Ishikawa (cell line): ENCODE data around the gene TMPRSS11A.

ENCODE experiments used
- CEBPB ChIP-seq: IDR thresholded peaks from 2 replicates; pipeline ENCODE4 v1.6.1; 2012
- CREB1 ChIP-seq: IDR thresholded peaks from 2 replicates; pipeline ENCODE4 v1.6.1; 2012; ENCODE audit warnings: low read depth
- EGR1 ChIP-seq: IDR thresholded peaks from 2 replicates; pipeline ENCODE4 v1.6.1; 2012
- EP300 ChIP-seq: IDR thresholded peaks from 2 replicates; pipeline ENCODE4 v1.6.1; 2012; ENCODE audit warnings: borderline replicate concordance
- FOXM1 ChIP-seq: IDR thresholded peaks from 2 replicates; pipeline ENCODE4 v1.6.1; 2012; ENCODE audit warnings: low read depth, borderline replicate concordance
- MAX ChIP-seq: IDR thresholded peaks from 2 replicates; pipeline ENCODE4 v1.6.1; 2012
- NFIC ChIP-seq: IDR thresholded peaks from 2 replicates; pipeline ENCODE4 v1.6.1; 2012
- RAD21 ChIP-seq: IDR thresholded peaks from 2 replicates; pipeline ENCODE4 v1.6.1; 2012; ENCODE audit warnings: low read depth
- TAF1 ChIP-seq: IDR thresholded peaks from 2 replicates; pipeline ENCODE4 v1.6.1; 2012; ENCODE audit warnings: low read depth, mild to moderate bottlenecking
- TCF12 ChIP-seq: IDR thresholded peaks from 2 replicates; pipeline ENCODE4 v1.6.1; 2012; ENCODE audit warnings: low read depth
- TEAD4 ChIP-seq: IDR thresholded peaks from 2 replicates; pipeline ENCODE4 v1.6.1; 2012
- USF1 ChIP-seq: IDR thresholded peaks from 2 replicates; pipeline ENCODE4 v1.6.1; 2012
- YY1 ChIP-seq: IDR thresholded peaks from 2 replicates; pipeline ENCODE4 v1.6.1; 2012; ENCODE audit warnings: low read depth
- ZBTB7A ChIP-seq: IDR thresholded peaks from 2 replicates; pipeline ENCODE4 v1.6.1; 2012; ENCODE audit warnings: low read depth
- TF ChIP-seq, protein P1 (sequence below): IDR thresholded peaks from 2 replicates; pipeline ENCODE4 v1.6.1; 2012; ENCODE audit warnings: low read depth, mild to moderate bottlenecking

Gene TMPRSS11A

DNA sequence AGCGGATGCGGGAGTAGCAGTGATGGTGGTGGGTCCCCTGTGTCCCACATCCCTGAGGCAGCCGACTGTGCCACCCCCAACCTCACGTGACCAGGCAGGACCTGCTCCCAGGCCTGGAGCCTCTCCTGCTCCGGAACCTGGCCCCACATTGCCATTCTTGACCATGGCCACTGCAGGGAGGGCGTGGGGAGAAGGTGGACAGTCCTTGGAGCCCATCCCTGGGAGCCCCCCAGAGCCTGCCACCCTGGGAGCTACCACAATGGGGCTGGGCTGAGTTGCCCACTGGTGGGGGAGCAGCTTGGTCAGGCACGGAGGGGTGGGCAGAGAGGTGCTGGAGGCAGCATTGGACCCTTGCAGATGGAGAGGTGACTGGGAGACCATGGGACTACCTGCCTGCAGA, 36.8 kb downstream of the TMPRSS11A start:
- TF ChIP-seq, protein P1, sequence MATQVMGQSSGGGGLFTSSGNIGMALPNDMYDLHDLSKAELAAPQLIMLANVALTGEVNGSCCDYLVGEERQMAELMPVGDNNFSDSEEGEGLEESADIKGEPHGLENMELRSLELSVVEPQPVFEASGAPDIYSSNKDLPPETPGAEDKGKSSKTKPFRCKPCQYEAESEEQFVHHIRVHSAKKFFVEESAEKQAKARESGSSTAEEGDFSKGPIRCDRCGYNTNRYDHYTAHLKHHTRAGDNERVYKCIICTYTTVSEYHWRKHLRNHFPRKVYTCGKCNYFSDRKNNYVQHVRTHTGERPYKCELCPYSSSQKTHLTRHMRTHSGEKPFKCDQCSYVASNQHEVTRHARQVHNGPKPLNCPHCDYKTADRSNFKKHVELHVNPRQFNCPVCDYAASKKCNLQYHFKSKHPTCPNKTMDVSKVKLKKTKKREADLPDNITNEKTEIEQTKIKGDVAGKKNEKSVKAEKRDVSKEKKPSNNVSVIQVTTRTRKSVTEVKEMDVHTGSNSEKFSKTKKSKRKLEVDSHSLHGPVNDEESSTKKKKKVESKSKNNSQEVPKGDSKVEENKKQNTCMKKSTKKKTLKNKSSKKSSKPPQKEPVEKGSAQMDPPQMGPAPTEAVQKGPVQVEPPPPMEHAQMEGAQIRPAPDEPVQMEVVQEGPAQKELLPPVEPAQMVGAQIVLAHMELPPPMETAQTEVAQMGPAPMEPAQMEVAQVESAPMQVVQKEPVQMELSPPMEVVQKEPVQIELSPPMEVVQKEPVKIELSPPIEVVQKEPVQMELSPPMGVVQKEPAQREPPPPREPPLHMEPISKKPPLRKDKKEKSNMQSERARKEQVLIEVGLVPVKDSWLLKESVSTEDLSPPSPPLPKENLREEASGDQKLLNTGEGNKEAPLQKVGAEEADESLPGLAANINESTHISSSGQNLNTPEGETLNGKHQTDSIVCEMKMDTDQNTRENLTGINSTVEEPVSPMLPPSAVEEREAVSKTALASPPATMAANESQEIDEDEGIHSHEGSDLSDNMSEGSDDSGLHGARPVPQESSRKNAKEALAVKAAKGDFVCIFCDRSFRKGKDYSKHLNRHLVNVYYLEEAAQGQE: no peak
- TF ChIP-seq YY1 (no peak), ZBTB7A (no peak), NFIC (no peak), CEBPB (no peak), EGR1 (no peak), FOXM1 (no peak), TCF12 (no peak), USF1 (no peak), CREB1 (no peak), EP300 (no peak), TEAD4 (no peak), RAD21 (no peak), MAX (no peak), TAF1 (no peak)

DNA sequence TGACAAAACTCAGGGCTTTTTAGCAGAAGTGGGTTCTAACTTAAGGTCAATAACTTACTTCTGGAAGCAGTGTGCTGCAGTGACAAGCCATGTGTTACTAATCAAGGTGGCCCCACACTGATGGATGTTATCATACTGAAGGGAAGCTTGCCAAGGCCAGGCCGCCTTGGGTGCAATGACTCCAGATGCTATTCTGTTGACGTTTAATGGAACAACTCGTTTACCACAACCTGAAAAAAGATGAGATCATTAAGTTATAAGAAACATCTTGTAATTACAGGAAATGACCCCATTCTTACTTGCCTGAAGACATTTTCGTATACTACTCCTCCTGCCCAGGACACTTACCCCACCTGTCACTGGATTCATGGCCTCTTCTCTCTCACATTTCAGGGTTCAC, 40.6 kb downstream of the TMPRSS11A start:
- TF ChIP-seq CEBPB (no peak), RAD21 (no peak), EP300 (no peak), YY1 (no peak), EGR1 (no peak), ZBTB7A (no peak), TEAD4 (no peak), TCF12 (no peak), FOXM1 (no peak), NFIC (no peak), TAF1 (no peak), CREB1 (no peak), MAX (no peak), USF1 (no peak)
- TF ChIP-seq, protein P1: no peak

DNA sequence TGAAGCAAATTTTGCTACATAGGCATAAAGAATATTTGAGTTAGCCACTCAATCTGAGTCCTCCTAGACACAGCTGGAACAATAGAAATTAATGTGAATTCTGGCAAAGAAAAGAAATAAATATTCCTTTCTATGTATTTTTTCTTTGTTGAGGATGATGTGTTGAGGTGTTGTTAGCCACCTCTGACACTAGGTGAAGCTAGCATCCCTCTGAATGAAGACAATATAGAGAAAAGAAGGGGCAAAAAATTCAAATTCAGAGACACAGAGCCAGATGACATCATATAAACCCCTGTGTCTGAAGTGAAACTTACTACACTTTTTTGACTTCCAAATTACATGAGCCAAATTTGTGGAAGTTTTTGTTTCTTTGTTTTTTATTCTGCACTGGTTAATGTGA, 44.9 kb downstream of the TMPRSS11A start:
- TF ChIP-seq RAD21: peak; percentile 57
- TF ChIP-seq ZBTB7A: no peak

DNA sequence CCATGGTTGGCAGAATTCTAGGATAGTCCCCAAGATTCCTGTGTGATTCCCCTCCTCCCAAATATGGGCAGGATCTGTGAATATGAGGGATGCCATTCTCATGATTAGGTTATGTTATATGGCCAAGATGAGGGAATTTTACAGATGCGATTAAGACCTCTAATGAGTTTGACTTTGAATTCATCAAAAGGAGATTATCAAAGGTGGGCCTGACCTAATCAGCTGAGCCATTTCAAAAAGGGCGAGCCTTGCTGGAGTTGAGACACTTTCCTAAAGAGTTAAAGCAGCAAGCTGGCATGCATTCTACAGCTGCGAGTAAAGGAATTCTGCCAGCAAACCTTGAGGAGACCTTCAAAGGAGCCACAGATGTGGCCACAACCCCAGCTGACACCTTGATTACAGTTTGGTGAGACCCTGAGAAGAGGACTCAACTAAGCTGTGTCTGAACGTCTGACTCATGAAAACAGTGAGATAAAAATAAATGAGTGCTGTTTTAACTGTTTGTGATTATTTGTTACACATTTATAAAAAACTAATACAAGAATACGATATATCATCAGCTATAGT, 47.8 kb downstream of the TMPRSS11A start:
- no peak for TF ChIP-seq FOXM1
- TF ChIP-seq TEAD4: no peak
- TF ChIP-seq, protein P1: no peak
- TF ChIP-seq CREB1: no peak
- no peak for TF ChIP-seq TCF12
- no peak for TF ChIP-seq USF1
- TF ChIP-seq EGR1: no peak
- TF ChIP-seq TAF1: no peak

GRCh38 chr4:67912080-67912479, 51.2 kb downstream of the TMPRSS11A start:
- TF ChIP-seq NFIC: no peak
- no peak for TF ChIP-seq FOXM1
- no peak for TF ChIP-seq RAD21
- no peak for TF ChIP-seq TAF1
- TF ChIP-seq EGR1: no peak
- no peak for TF ChIP-seq ZBTB7A
- no peak for TF ChIP-seq YY1
- no peak for TF ChIP-seq CEBPB
- no peak for TF ChIP-seq EP300
- no peak for TF ChIP-seq USF1
- no peak for TF ChIP-seq TEAD4
- no peak for TF ChIP-seq MAX
- TF ChIP-seq, protein P1: no peak
